Measurements from ENCODE around the gene ATP4A.

ATP4A gene

GRCh38 chr19:35540356-35540927 lies 23.0 kb downstream of the ATP4A start:
- no peak for TF ChIP-seq CTCF (IDR thresholded peaks at IDR 0.05; ENCODE audit: control extremely low read depth, extremely low read depth, low read depth, missing control alignments)
- no peak for DNase-seq (ENCODE audit: extremely low spot score)
- CTCF ChIA-PET = interaction anchor here (1.0 kb wide), 3 partner anchors 8 to 45 kb away, joined by 3 to 5 read pairs (median 3); no protein-coding TSS in a partner anchor
- POLR2A ChIA-PET = no interaction called here

DNA sequence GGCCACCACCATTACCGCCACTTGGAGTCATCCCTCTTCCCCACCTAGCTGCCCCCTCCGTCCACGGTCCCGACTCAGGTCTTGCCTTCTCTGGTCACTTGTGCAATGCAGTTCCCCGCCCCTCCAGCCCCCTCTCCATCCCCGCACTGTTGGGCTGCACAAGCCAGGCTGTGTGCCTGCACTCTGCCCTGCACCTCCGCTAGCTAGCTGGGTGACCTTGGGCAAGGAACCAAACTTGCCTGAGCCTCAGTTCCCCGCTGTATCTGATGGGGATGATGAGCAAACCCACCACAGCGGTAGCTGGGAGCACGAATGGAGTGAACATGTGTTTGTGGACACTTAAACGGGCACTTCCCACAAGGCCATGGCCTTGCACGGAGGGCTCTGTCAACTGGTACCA lies 23.6 kb downstream of the ATP4A start:
- TF ChIP-seq CTCF (IDR thresholded peaks at IDR 0.05; ENCODE audit: control extremely low read depth, extremely low read depth, low read depth, missing control alignments) = no peak
- ChIA-PET CTCF (interaction anchor here (1.0 kb wide), 3 partner anchors 9 to 44 kb away, joined by 3 to 5 read pairs (median 3); no protein-coding TSS in a partner anchor), POLR2A (no interaction called here)
- no peak for DNase-seq (ENCODE audit: extremely low spot score)

DNA sequence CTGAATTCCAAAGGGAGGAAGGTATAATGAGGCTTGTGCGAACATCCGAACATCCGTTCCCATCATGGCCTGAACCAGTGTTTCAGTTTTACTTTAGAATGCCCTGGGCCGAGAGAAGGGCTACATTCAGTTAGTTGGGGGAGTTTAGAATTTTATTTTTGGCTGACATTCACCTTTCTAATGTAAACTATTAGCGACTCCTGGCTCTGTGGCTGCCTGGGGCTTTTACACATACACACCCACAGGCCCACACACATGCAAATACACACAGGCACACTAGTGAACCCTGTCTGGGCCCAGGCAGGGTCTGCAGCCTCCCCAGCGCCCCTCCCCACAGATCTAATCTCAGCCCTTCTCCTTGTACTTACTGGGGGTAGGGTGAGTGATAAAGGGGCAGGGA lies 24.1 kb downstream of the ATP4A start:
- ChIA-PET CTCF (interaction anchor here (1.0 kb wide), 2 partner anchors 9 to 11 kb away, joined by 3 to 5 read pairs; no protein-coding TSS in a partner anchor), POLR2A (no interaction called here)
- peak; percentile 45 for DNase-seq (ENCODE audit: extremely low spot score)
- no peak for TF ChIP-seq CTCF (IDR thresholded peaks at IDR 0.05; ENCODE audit: control extremely low read depth, extremely low read depth, low read depth, missing control alignments)

DNA sequence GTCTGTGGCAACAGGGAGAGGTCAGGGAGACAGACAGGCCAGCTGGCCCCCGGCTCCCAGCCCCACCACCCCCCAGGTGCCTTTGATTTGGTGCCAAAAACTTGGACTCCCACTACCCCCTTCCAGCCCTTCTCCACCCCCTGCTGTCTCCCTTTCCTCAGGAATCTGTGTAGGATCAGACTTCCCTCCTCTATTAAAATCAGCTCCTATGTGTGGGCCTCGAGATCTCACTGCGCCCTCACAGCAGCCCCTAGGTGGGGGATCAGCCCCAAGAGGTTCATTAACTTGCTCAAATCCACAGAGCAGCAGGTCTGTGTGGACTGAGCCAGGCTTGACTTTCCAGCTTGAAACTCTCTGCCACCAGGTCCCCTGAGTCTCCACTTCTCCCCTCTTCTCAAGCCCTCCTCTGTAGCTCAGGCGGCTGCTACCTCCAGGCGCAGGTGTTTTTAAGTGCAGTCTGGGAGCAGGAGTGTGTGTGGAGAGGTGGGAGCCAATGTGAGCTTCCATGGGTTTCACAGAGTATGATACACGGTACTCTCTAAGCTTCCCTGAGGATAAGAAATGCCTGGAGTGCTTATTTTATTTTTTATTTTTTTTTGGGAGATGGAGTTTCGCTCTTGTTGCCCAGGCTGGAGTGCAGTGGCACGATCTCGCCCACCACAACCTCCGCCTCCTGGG lies 28.5 kb downstream of the ATP4A start:
- no peak for TF ChIP-seq CTCF (IDR thresholded peaks at IDR 0.05; ENCODE audit: control extremely low read depth, extremely low read depth, low read depth, missing control alignments)
- no peak for DNase-seq (ENCODE audit: extremely low spot score)
- CTCF ChIA-PET = interaction anchor here (1.4 to 3.9 kb wide), 3 partner anchors 24 to 40 kb away, joined by 3 to 14 read pairs (median 10); no protein-coding TSS in a partner anchor
- POLR2A ChIA-PET = no interaction called here

GRCh38 chr19:35533822-35534392 lies 29.6 kb downstream of the ATP4A start:
- DNase-seq (ENCODE audit: extremely low spot score) = peak; percentile 48
- CTCF ChIA-PET = interaction anchor here (0.6 to 3.9 kb wide), 5 partner anchors 10 to 39 kb away, joined by 3 to 14 read pairs (median 3); no protein-coding TSS in a partner anchor
- no peak for TF ChIP-seq CTCF (IDR thresholded peaks at IDR 0.05; ENCODE audit: control extremely low read depth, extremely low read depth, low read depth, missing control alignments)
- POLR2A ChIA-PET = no interaction called here

DNA sequence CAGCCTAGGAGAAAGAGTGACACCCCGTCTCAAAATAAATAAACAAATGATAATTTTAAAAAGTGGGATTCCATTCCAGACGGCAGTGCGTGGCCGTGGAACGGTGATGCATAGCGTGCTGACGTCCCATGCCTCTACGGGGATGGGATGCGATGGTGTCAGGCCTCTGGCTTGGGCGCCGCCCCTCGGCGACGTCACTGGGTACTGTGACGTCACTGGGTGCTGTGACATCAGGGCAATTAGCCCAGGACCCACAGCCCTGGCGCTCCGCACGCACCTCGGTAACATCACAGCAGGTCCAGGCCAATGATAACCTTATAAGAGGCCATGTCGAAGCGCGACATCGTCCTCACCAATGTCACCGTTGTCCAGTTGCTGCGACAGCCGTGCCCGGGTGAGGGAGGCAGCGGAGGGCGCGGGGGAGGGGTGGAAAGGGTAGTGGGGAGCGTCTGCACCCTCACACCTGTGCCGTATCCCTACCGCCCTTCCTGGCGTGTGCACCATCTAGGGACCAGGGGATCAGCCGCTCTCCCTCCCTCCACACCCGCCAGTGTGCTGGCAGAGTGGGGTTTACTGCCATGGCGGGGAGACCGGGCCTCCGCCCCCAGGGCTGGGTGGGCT lies 30.1 kb downstream of the ATP4A start, which contains the start of gene GAPDHS:
Gene GAPDHS (plus strand): TSS at position 256 of the 621 bp plus-strand sequence. CDS start 72 bp downstream, at position 328.
- no peak for DNase-seq (ENCODE audit: extremely low spot score)
- POLR2A ChIA-PET = no interaction called here
- CTCF ChIA-PET = interaction anchor here (1.0 to 2.9 kb wide), 2 partner anchors 11 to 23 kb away, joined by 3 to 14 read pairs; no protein-coding TSS in a partner anchor
- TF ChIP-seq CTCF (IDR thresholded peaks at IDR 0.05; ENCODE audit: control extremely low read depth, extremely low read depth, low read depth, missing control alignments) = no peak

Data from GM10248 (cell line).